ENCODE results near the gene HDAC4. TPM values are rescaled to one million over a fixed set of nuclear protein-coding genes. Genes with fewer than 3 reads are reported as not detected.

HDAC4 gene
- total RNA-seq, 4 donors from 2014 or later, result 51.4 to 107 (median 70.8) TPM

- peaks cover 71% of the 10 kb centered on the region for H3K36me3 ChIP-seq
- H3K4me3 ChIP-seq, result no peak overlapping the region
- no peaks in the 10 kb centered on the region for H3K9me3 ChIP-seq
- 94% methylated on average over 15 of the region's 21 CpGs for WGBS
- H3K27me3 ChIP-seq, result no peaks in the 10 kb centered on the region
- no peak overlapping the region for H3K27ac ChIP-seq
- no peaks in the 10 kb centered on the region for H3K4me1 ChIP-seq
- TF ChIP-seq CTCF (IDR thresholded peaks at IDR 0.05) (no peak), POLR2A (IDR thresholded peaks at IDR 0.05) (no peak), EP300 (IDR thresholded peaks at IDR 0.05) (no peak), POLR2AphosphoS5 (IDR thresholded peaks at IDR 0.05) (no peak)
- no peak for DNase-seq (ENCODE audit: low spot score in 2 of 2)
Observed at GRCh38 chr2:239068411-239068810, 332.4 kb downstream of the HDAC4 start.

GRCh38 chr2:239067196-239067865, 333.5 kb downstream of the HDAC4 start:
- Histone ChIP-seq H3K27me3 (no peaks in the 10 kb centered on the region), H3K4me3 (no peak overlapping the region), H3K27ac (no peak overlapping the region), H3K4me1 (no peaks in the 10 kb centered on the region), H3K9me3 (no peaks in the 10 kb centered on the region), H3K36me3 (peaks cover 68% of the 10 kb centered on the region)
- no peak for DNase-seq (ENCODE audit: low spot score in 2 of 2)
- WGBS, result 95% methylated on average over 14 of the region's 28 CpGs
- no peak for TF ChIP-seq CTCF (IDR thresholded peaks at IDR 0.05)
- no peak for TF ChIP-seq POLR2AphosphoS5 (IDR thresholded peaks at IDR 0.05)
- no peak for TF ChIP-seq EP300 (IDR thresholded peaks at IDR 0.05)
- no peak for TF ChIP-seq POLR2A (IDR thresholded peaks at IDR 0.05)

- Histone ChIP-seq H3K9me3 (no peaks in the 10 kb centered on the region), H3K36me3 (peaks cover 66% of the 10 kb centered on the region), H3K27me3 (no peaks in the 10 kb centered on the region), H3K4me1 (no peaks in the 10 kb centered on the region), H3K27ac (no peak overlapping the region), H3K4me3 (no peak overlapping the region)
- WGBS, result 88% methylated on average over 24 of the region's 24 CpGs
- no peak for TF ChIP-seq CTCF (IDR thresholded peaks at IDR 0.05)
- TF ChIP-seq POLR2AphosphoS5 (IDR thresholded peaks at IDR 0.05), result no peak
- no peak for TF ChIP-seq EP300 (IDR thresholded peaks at IDR 0.05)
- no peak for TF ChIP-seq POLR2A (IDR thresholded peaks at IDR 0.05)
- no peak for DNase-seq (ENCODE audit: low spot score in 2 of 2)
Observed at GRCh38 chr2:239066597-239066996, 334.2 kb downstream of the HDAC4 start.

GRCh38 chr2:239065962-239066361, 334.9 kb downstream of the HDAC4 start:
- Histone ChIP-seq H3K4me1 (no peaks in the 10 kb centered on the region), H3K27ac (no peak overlapping the region), H3K9me3 (no peaks in the 10 kb centered on the region), H3K27me3 (no peaks in the 10 kb centered on the region), H3K36me3 (peaks cover 68% of the 10 kb centered on the region), H3K4me3 (no peak overlapping the region)
- no peak for TF ChIP-seq EP300 (IDR thresholded peaks at IDR 0.05)
- no peak for TF ChIP-seq POLR2AphosphoS5 (IDR thresholded peaks at IDR 0.05)
- no peak for TF ChIP-seq CTCF (IDR thresholded peaks at IDR 0.05)
- no peak for TF ChIP-seq POLR2A (IDR thresholded peaks at IDR 0.05)
- WGBS, result 100% methylated on average over 1 of the region's 11 CpGs
- DNase-seq (ENCODE audit: low spot score in 2 of 2), result no peak

- H3K4me3 ChIP-seq, result no peak overlapping the region
- no peaks in the 10 kb centered on the region for H3K27me3 ChIP-seq
- peaks cover 72% of the 10 kb centered on the region for H3K36me3 ChIP-seq
- no peak for TF ChIP-seq POLR2AphosphoS5 (IDR thresholded peaks at IDR 0.05)
- TF ChIP-seq CTCF (IDR thresholded peaks at IDR 0.05), result no peak
- TF ChIP-seq POLR2A (IDR thresholded peaks at IDR 0.05), result no peak
- TF ChIP-seq EP300 (IDR thresholded peaks at IDR 0.05), result no peak
- 88% methylated on average over 8 of the region's 11 CpGs for WGBS
- no peaks in the 10 kb centered on the region for H3K9me3 ChIP-seq
- no peaks in the 10 kb centered on the region for H3K4me1 ChIP-seq
- H3K27ac ChIP-seq, result no peak overlapping the region
- no peak for DNase-seq (ENCODE audit: low spot score in 2 of 2)
Observed at GRCh38 chr2:239065537-239065936, 335.3 kb downstream of the HDAC4 start.
